GM18498 (cell line): ENCODE results near the gene HYAL3.

Source experiments
- ATAC-seq: cut with Tn5 transposase; IDR thresholded peaks from one replicate; pipeline ENCODE4 v1.9.1; 2021; ENCODE audit warnings: mild to moderate bottlenecking, moderate library complexity; ENCODE audit not compliant: unreplicated experiment

HYAL3 gene

DNA sequence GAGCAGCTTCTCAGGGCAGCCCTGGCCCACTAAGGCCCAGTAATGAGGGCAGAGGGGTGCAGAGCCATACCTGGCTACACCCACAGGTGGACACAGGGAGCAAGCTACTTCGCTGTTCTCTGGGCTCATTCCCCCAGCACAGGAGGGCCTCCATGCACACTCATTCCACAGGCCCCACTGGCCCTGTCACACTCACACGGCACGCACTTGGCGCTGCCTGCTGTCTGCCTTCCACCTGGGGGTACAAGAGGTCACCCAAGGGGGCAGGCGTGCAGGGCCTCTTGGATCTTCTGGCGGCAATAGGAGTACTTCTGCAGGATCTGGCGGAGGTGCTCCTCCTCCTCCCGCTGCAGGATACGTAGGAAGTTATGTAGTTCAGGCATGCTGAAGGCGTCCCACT lies 31.1 kb upstream of the HYAL3 start:
- ATAC-seq, result no peak

- ATAC-seq, result peak; percentile 86
These were observed 28.9 kb upstream of the HYAL3 start, which contains the start of gene TUSC2 for GRCh38 chr3:50327943-50328691. TUSC2 (minus strand) TSS chr3:50328223; CDS start chr3:50328099, 124 bp downstream.

DNA sequence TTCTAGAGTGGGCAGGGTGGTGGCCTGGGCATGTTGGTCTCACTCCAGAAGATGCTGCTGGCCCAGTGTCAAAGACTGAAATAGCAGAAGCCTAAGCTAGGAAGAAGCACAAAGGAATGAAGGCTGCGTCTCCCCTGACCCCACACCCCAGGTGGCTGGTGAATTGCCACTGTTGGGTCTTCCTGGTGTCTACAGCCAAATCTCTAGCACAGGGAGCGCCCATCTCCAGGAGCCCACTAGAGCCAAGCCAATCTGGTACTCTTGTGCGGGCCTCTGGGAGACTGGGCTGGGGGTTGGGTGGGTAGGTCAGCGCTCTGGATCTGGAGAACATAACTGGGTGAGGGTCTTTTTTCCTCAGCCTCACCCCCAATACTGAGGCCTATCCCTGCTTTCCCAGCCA lies 27.9 kb upstream of the HYAL3 start:
- no peak for ATAC-seq

- ATAC-seq, result no peak
These were observed 27.0 kb upstream of the HYAL3 start for GRCh38 chr3:50326182-50326541.

GRCh38 chr3:50325497-50326181 lies 26.4 kb upstream of the HYAL3 start:
- ATAC-seq, result no peak

- no peak for ATAC-seq
These were observed 25.9 kb upstream of the HYAL3 start for GRCh38 chr3:50325113-50325480.

DNA sequence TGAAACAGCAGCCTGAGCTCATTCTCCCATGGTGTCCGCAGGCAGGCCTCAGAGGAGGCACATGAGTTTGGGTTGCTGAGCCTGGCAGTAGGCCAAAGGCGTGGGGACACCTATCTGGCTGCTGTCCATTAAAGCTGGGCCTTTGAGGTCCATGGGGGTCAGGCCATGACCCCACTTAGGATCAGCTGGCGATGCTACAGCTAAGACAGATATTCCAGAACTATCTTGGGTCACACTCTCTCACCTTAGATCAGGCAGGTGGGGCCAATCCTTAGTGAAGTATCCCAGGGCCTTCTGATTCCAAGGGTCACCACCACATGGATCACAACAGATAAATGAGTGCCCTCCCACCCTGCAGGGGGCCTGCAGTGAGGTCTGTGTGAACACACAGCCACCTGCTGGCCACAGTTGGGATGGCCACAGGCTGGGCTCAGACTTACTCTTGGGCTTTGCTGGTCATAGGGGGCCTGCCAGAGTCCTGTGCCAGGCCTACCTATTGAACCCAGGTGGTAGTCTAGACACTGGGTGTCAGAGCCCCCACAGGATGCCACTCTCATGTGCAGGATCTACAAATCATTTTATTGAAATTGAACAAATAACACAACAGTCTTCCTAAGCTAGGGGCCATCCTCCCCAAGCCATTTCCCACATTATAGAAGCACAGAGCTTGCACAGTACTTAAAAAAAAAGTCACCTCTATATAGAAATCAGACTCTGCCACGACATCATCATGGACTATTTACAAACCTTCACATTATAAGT lies 25.3 kb upstream of the HYAL3 start:
- no peak for ATAC-seq

DNA sequence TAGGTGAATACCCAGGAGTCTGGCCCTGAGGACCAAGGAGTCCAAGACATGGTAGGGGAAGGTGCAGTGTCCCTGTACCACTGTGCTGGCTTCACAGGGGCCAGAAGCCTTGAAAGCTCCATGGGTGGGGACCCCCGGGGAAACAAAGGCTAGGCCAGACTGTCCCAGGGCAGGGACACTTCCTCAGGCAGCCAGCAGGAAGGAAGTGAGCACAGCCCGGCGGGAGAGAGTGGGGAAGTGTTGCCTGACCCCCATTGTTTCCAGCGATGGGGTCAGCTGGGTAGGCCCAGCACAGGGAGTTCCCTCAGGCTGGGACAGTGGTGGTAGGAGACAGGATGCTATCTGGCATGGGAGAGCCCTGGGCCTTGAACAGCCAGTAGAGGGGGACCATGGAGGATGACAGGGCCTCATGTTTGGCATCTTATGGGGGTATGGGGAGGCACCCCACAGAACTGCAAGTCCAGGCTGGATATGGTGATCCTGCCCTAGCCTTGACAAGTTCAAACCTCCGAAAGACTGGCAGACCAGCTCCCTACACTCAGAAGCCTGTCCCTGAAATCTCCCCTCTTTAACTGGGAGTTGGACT lies 24.5 kb upstream of the HYAL3 start:
- no peak for ATAC-seq

GRCh38 chr3:50323092-50323600 lies 23.9 kb upstream of the HYAL3 start:
- no peak for ATAC-seq

GRCh38 chr3:50322386-50323091 lies 23.3 kb upstream of the HYAL3 start, which contains the start of gene HYAL2:
HYAL2 (minus strand) TSS chr3:50322745; CDS start chr3:50320489, 2,256 bp downstream.
- no peak for ATAC-seq

- ATAC-seq, result no peak
These were observed 22.8 kb upstream of the HYAL3 start for GRCh38 chr3:50322115-50322385.

DNA sequence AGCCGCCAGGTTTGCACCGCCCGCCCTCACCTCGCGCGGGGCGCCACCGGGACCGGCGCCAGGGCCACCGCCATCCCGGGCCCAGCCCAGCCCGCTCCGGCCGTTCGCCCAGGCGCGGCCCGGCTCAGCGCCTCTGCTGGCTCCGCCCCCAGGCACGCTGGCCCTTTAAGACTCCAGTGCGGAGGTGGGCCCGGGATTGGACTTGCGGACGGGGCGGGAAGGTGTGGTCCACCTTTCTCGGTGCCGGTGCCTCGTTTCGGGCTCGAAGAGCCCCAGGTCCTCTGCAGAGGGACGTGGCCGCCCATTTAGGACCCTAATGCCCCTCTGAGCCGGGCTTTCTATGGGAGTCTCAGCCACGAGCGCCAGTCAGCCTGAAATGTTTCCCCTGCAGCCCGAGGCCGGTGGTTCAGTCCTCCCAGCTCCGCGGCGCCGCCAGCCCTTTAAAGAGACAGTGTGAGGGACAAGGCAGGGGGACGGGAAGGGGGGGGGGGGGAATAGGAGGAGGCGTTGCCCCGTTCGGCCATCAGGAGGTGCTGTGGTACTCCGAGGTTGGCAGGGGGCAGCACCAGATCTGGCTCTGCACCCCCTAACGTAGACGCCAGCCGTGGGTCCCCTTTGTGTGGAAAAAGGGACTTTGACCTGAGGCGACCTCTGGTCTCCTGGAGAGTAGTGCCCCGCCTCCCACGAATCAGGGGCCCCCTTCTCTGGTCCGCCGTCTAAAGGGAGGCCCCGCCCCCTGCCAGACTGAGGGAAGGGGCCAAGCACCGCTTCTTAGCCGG lies 22.3 kb upstream of the HYAL3 start:
- ATAC-seq, result peak; percentile 87

GRCh38 chr3:50320853-50321335 lies 21.7 kb upstream of the HYAL3 start:
- peak; percentile 60 for ATAC-seq

DNA sequence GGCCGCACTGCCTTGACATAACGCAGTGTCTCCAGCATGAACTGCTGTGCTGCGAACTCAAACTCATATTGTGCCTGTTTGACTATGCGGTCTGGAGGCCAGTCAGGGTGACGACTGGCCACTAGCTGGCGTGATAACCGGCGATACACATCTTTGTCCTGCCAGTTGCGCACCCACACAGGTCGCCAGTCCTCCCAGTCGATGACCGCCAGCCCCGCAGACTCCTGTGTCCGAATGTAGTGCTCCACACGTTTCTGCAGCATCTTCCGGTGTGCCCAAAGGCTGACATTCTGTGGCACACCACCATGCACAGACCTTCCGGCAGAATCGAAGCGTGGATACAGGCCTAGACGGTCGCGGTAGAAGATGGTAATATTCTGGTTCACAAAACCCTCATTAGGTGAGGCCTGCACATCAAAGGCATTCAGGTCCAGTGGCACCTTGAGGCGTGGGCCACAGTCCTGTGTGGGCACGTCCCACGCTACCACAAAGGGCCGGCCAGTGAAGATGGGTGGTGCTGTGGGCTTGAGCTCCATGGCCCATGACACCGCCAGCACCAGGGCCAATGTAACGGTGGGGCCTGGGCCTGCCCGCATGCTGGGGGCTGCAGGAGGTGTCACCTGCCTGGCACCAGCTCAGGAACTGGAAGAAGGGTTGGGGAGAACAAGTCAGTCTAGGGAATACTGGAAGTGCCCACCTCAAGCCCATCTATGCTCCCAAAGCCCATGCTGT lies 20.9 kb upstream of the HYAL3 start:
- ATAC-seq, result no peak

DNA sequence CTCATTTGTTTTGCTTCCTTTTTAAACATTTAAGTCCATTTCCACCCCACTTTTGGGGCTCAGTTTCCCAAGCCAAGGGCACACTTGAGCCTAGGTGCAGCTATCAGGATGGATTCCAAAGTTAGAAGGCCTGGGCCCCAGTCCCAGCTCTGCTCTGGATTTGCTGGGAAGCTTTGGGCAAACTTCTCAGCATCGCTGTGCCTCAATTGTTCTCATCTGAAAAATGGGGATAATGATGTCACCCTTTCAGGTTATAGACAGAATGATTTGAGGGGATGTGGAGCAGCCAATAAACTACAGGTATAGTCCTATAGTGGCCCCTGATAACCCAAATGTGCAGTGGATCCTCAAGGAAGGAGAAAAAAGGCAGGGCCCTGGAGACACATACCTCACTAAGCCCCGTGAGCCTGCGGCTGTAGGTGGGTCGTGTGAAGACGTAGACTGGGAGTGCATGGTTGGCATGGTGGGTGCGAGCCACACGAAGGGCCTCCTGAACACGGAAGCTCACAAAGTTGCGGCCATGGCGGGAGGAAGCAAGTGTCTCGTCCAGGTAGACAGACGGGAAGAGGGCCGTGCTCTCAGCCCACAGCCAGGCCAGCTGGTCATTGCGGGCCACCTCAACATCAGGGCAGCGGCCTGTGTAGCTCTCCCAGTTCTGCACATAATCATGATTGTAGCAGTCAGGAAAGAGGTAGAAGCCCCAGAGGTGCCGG lies 20.1 kb upstream of the HYAL3 start:
- no peak for ATAC-seq

DNA sequence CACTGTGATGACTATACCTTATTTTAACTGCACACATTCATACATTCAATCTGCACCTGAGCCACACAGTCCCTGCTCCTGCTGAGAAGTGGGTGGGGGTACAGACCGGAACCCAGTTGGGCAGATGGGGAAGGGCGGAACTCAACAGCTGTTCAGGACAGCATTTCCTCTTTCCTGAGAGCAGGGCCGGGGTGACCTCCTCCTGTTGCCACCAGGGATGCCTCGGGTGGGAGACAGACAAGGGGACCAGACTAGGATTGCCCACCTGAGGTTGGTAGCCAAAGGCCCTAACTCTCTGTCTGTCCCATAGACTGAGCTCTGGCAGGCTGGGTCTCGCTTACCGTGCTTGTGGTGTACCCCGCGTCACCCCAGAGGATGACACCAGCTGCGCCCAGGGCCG lies 19.4 kb upstream of the HYAL3 start:
- no peak for ATAC-seq

GRCh38 chr3:50318163-50318562 lies 19.0 kb upstream of the HYAL3 start:
- no peak for ATAC-seq

GRCh38 chr3:50317300-50317699 lies 18.1 kb upstream of the HYAL3 start:
- no peak for ATAC-seq
